GM19463 (cell line): ENCODE results near the gene SLC9B2.
"Not testable (repeated sequence)": the region's sequence is repeated elsewhere in the genome, so short reads cannot be mapped to it uniquely, and the experiment has no call there.

Experiments used
- ATAC-seq: cut with Tn5 transposase; IDR thresholded peaks from one replicate; pipeline ENCODE4 v1.9.1; 2021; ENCODE audit warnings: mild to moderate bottlenecking, moderate library complexity; ENCODE audit not compliant: unreplicated experiment

Gene SLC9B2

GRCh38 chr4:103019308-103020124 is 57.0 kb downstream of the SLC9B2 start, which contains the start of gene SLC9B1:
Gene SLC9B1 (minus strand): TSS chr4:103019705. CDS start chr4:102991711, 27,994 bp downstream.
- ATAC-seq: peak; percentile 99

GRCh38 chr4:103018391-103019307 is 57.9 kb downstream of the SLC9B2 start:
- ATAC-seq: no peak

DNA sequence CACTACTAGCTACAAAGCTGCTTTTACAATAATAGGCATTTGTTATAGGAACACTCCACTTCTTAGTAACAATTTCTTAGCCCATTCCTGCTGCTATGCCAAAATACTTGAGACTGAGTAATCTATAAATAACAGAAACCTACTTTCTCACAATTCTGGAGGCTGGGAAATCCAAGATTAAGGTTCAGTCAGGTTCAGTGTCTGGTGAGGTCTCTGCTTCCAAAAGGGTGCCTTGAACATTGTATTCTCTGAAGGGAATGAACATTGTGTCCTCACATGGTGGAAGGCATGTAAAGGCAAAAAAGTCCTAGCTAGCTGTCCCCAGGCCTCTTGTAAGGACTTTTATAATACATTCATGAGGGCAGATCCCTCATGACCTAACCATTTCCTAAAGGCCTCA is 64.0 kb downstream of the SLC9B2 start:
- ATAC-seq: no peak

- no peak for ATAC-seq
Measured at GRCh38 chr4:103012060-103012459, 64.5 kb downstream of the SLC9B2 start.

DNA sequence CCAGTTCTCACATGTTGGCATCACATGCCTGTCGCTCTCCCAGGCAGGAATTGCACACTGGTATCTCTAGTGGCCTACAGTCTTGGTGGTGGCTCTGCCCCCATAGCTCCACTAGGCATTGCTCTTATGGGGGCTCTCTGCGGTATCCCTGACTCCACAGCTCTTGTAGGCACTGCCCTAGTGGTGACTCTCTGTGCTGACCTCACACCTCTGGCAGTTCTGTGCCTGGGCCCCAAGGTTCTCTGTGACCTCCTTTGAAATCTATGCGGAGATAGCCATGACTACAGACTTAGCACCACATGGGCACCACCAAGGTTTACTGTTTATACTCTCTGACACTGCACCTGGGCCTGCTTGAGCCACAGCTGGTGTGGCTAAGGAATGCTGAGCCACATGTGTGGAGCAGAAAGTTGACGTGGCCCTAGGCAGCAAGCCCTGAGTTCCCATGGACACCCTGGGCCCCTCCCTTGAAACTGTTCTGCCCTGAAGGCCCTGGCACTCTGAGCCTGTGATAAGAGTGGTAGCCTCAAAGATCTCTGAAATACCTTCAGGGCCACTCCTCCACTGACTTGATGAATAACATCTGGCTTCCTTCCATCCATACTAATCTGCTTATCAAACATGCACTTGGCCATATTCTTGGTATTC is 65.1 kb downstream of the SLC9B2 start:
- no peak for ATAC-seq

DNA sequence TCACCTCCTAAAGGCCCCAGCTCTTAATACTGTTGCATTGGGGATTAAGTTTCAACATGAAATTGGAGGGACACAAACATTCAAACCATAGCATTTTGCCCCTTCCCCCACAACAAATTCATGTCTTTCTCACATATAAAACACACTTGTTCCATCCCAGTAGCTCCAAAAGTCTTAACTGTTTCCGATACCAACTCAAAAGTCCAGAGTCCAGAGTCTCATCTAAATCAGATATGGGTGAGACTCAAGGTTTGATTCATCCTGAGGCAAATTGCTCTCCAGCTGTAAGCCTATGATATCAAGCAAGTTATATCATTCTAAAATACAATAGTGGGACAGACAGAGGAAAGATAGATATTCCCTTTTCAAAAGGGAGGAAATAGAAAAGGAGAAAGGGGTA is 65.8 kb downstream of the SLC9B2 start:
- no peak for ATAC-seq

DNA sequence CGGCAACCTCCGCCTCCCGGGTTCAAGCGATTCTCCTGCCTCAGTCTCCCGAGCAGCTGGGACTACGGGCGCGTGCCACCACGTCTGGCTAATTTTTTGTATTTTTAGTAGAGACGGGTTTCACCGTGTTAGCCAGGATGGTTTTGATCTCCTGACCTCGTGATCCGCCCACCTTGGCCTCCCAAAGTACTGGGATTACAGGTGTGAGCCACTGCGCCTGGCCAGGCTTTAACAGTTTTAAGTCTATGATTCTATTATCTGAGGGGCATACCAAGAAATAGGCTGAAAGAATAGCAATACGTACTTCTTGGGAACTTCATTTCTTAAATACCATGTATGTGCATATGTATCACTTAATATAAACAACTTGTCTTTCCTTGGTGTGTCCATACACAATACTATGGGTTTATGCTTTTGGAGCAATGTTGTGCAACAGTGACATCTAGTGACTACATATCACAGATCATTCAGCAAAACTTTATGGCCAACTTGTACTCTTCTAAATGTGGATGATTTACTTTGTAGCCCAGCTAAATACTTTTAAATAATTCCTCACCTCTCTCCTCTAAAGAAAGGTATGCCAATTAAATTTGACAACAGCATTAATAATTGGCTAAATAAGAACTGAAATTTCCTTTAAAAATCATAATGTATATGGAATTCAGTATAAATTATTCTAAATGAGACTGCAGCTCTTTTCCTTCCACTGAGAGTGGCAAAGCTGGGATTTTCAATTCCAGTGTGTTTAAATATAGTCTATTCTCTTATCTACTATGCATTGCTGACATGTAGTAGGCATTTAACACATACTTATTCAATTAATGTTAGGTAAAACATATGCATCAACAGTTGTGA is 67.5 kb downstream of the SLC9B2 start:
- peak; percentile 88 for ATAC-seq

- no peak for ATAC-seq
Measured at GRCh38 chr4:103002551-103002950, 74.0 kb downstream of the SLC9B2 start.

GRCh38 chr4:102994803-102995202 is 81.8 kb downstream of the SLC9B2 start:
- no peak for ATAC-seq

GRCh38 chr4:102993985-102994384 is 82.6 kb downstream of the SLC9B2 start:
- not testable (repeated sequence) for ATAC-seq

GRCh38 chr4:102988429-102989020 is 88.0 kb downstream of the SLC9B2 start:
- no peak for ATAC-seq

DNA sequence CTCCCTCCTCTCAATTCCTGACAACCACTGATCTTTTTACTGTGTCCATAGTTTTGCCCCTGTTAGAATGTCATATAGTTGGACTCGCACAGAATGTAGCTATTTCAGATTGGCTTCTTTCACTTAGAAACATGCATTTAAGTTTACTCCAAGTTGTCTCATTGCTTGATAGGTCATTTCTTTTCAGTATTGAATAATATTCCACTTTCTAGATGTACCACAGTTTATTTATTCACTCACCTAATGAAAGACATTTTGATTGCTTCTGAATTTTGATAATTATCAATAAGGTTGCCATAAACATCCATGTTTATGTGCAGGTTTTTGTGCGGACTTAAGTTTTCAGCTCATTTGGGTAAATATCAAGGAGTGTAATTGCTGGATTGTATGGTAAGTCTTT is 95.6 kb downstream of the SLC9B2 start:
- ATAC-seq: no peak
